Astrocyte (in vitro differentiated cells and primary cell): ENCODE results near the gene GRIK3. TPM values are rescaled to one million over a fixed set of nuclear protein-coding genes. Genes with fewer than 3 reads are reported as not detected.

Experiments
- DNase-seq: peaks from one replicate; pipeline ENCODE4 v3.0.0-alpha.2; 2010; ENCODE audit warnings: low read depth
- FAIRE-seq: peaks from 2 replicates; lab custom pipeline; 2011; peaks lifted over from hg19 to GRCh38; lab: Jason Lieb, UNC
- H2AFZ ChIP-seq: 2 replicates; pipeline ENCODE4 v1.6.0; 2012; ENCODE audit warnings: low read depth, low read length, inconsistent platforms
- H3K27ac ChIP-seq: 2 replicates; pipeline ENCODE4 v1.5.1; 2011; ENCODE audit warnings: low read depth, low read length, inconsistent platforms
- H3K27me3 ChIP-seq: 2 replicates; pipeline ENCODE4 v1.6.0; 2011; ENCODE audit warnings: low read length, inconsistent platforms; ENCODE audit not compliant: insufficient read depth
- H3K36me3 ChIP-seq: 2 replicates; pipeline ENCODE4 v1.5.1; 2011; ENCODE audit warnings: low read length, inconsistent platforms; ENCODE audit not compliant: insufficient read depth
- H3K4me1 ChIP-seq: 2 replicates; pipeline ENCODE4 v1.5.1; 2011; ENCODE audit warnings: low read length, inconsistent platforms; ENCODE audit not compliant: insufficient read depth
- H3K4me2 ChIP-seq: 2 replicates; pipeline ENCODE4 v1.6.0; 2012; ENCODE audit warnings: low read length, inconsistent platforms
- H3K4me3 ChIP-seq: 2 replicates; pipeline ENCODE4 v1.5.1; 2011; ENCODE audit warnings: low read depth, mild to moderate bottlenecking, low read length, inconsistent platforms; ENCODE audit not compliant: insufficient read depth
- H3K79me2 ChIP-seq: 2 replicates; pipeline ENCODE4 v1.6.0; 2012; ENCODE audit warnings: mild to moderate bottlenecking, low read length, inconsistent platforms; ENCODE audit not compliant: insufficient read depth
- H3K9ac ChIP-seq: 2 replicates; pipeline ENCODE4 v1.6.0; 2012; ENCODE audit warnings: mild to moderate bottlenecking, low read length, inconsistent platforms
- H3K9me3 ChIP-seq: 2 replicates; pipeline ENCODE4 v1.5.1; 2012; ENCODE audit warnings: low read depth, mild to moderate bottlenecking, low read length, inconsistent platforms; ENCODE audit not compliant: insufficient read depth
- H4K20me1 ChIP-seq: 2 replicates; pipeline ENCODE4 v1.6.0; 2012; ENCODE audit warnings: low read length, inconsistent platforms; ENCODE audit not compliant: insufficient read depth
- H3K27ac Mint-ChIP-seq: one replicate; pipeline ENCODE4 v1.8.0; 2021; ENCODE audit warnings: mild to moderate bottlenecking, mixed read lengths; ENCODE audit not compliant: unreplicated experiment
- H3K27me3 Mint-ChIP-seq: one replicate; pipeline ENCODE4 v1.8.0; 2021; ENCODE audit warnings: low read depth, mixed read lengths; ENCODE audit not compliant: unreplicated experiment
- H3K36me3 Mint-ChIP-seq: one replicate; pipeline ENCODE4 v1.8.0; 2021; ENCODE audit warnings: low read depth, mixed read lengths; ENCODE audit not compliant: unreplicated experiment
- H3K4me1 Mint-ChIP-seq: one replicate; pipeline ENCODE4 v1.8.0; 2021; ENCODE audit warnings: low read depth, mixed read lengths; ENCODE audit not compliant: unreplicated experiment
- H3K4me3 Mint-ChIP-seq: one replicate; pipeline ENCODE4 v1.8.0; 2021; ENCODE audit warnings: mild to moderate bottlenecking, moderate library complexity, mixed read lengths; ENCODE audit not compliant: unreplicated experiment
- H3K9me3 Mint-ChIP-seq: one replicate; pipeline ENCODE4 v1.8.0; 2021; ENCODE audit warnings: mild to moderate bottlenecking, mixed read lengths; ENCODE audit not compliant: unreplicated experiment
- CTCF ChIP-seq: IDR thresholded peaks from 2 replicates; pipeline ENCODE4 v1.5.1; 2011; ENCODE audit warnings: low read depth, mild to moderate bottlenecking, inconsistent platforms, low read length, moderate library complexity; ENCODE audit not compliant: insufficient read depth
- EZH2 ChIP-seq: IDR thresholded peaks from 2 replicates; pipeline ENCODE4 v1.6.1; 2012; ENCODE audit warnings: mild to moderate bottlenecking, low read length, inconsistent platforms; ENCODE audit not compliant: insufficient read depth
- total RNA-seq: library from RNA; stranded (reverse); gene quantifications from 2 replicates; pipeline ENCODE4 v1.2.1, GENCODE V29; 2021

GRIK3 gene
- total RNA-seq, 1 donor from 2014 or later = 0.16 TPM

DNA sequence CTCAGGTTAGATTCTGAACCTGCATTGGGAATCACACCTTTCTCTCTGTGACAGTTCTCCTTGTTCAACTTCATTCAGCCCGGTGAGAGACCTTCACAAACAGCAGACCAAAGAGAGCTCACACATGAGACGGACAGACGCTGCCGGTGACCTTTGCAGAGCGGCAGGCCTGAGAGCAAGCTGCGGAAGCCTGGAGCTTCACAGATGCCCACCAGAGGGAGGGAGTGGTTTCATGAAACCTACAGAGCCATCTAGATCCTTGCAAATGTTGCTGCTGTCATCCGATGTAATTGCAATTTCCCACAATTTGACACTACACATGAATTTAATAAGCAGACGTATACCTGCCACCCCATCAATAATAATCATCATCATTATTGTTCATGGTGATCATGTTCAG, 39.4 kb downstream of the GRIK3 start:
- Histone ChIP-seq H3K9ac (no peak overlapping the region), H3K27me3 (no peaks in the 10 kb centered on the region), H3K79me2 (no peaks in the 10 kb centered on the region), H3K27ac (no peak overlapping the region), H3K9me3 (no peaks in the 10 kb centered on the region), H2AFZ (no peak overlapping the region), H3K4me2 (no peak overlapping the region), H4K20me1 (no peaks in the 10 kb centered on the region), H3K4me3 (no peak overlapping the region), H3K4me1 (no peaks in the 10 kb centered on the region), H3K36me3 (no peaks in the 10 kb centered on the region)
- peaks cover 65% of the 10 kb centered on the region for H3K27me3 Mint-ChIP-seq
- no peaks in the 10 kb centered on the region for H3K9me3 Mint-ChIP-seq
- FAIRE-seq = no peak
- H3K27ac Mint-ChIP-seq = no peak overlapping the region
- no peaks in the 10 kb centered on the region for H3K4me1 Mint-ChIP-seq
- no peaks in the 10 kb centered on the region for H3K36me3 Mint-ChIP-seq
- DNase-seq = no peak
- H3K4me3 Mint-ChIP-seq = no peak overlapping the region
- TF ChIP-seq EZH2 (no peak), CTCF (no peak)

DNA sequence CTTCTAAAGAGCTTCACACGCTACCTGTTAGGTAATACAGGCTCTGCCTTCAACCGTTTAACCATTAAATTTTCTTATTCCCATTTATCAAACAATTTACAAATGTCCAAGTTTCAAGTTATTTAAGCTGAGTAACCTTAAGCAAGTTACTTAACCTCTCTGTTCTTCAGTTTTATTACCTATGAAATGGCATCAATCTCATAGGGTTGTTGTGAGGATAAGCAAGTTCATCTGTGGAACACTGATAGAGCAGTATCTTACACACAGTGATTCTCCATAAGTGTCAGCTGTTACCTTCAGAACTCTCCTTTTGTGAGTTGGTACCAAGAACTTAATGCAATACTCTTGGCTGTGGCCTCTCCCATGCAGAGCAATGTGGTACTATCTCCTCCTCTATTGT, 40.0 kb downstream of the GRIK3 start:
- Histone ChIP-seq H3K27ac (no peak overlapping the region), H4K20me1 (no peaks in the 10 kb centered on the region), H3K4me2 (no peak overlapping the region), H3K79me2 (no peaks in the 10 kb centered on the region), H3K36me3 (no peaks in the 10 kb centered on the region), H3K4me3 (no peak overlapping the region), H3K9me3 (no peaks in the 10 kb centered on the region), H3K9ac (no peak overlapping the region), H2AFZ (no peak overlapping the region), H3K27me3 (no peaks in the 10 kb centered on the region), H3K4me1 (no peaks in the 10 kb centered on the region)
- DNase-seq (no peak), FAIRE-seq (no peak)
- no peaks in the 10 kb centered on the region for H3K4me1 Mint-ChIP-seq
- no peak overlapping the region for H3K4me3 Mint-ChIP-seq
- no peaks in the 10 kb centered on the region for H3K36me3 Mint-ChIP-seq
- H3K27ac Mint-ChIP-seq = no peak overlapping the region
- TF ChIP-seq EZH2 (no peak), CTCF (no peak)
- H3K9me3 Mint-ChIP-seq = no peaks in the 10 kb centered on the region
- H3K27me3 Mint-ChIP-seq = peaks cover 59% of the 10 kb centered on the region

- FAIRE-seq (no peak), DNase-seq (no peak)
- no peak overlapping the region for H3K4me3 ChIP-seq
- Mint-ChIP-seq H3K36me3 (no peaks in the 10 kb centered on the region), H3K27me3 (peaks cover 53% of the 10 kb centered on the region), H3K4me3 (no peak overlapping the region), H3K9me3 (no peaks in the 10 kb centered on the region), H3K4me1 (peaks cover 2% of the 10 kb centered on the region), H3K27ac (no peak overlapping the region)
- TF ChIP-seq EZH2 (no peak), CTCF (no peak)
- H3K79me2 ChIP-seq = no peaks in the 10 kb centered on the region
- no peak overlapping the region for H3K27ac ChIP-seq
- no peak overlapping the region for H3K9ac ChIP-seq
- H2AFZ ChIP-seq = no peak overlapping the region
- no peaks in the 10 kb centered on the region for H3K27me3 ChIP-seq
- no peak overlapping the region for H3K4me2 ChIP-seq
- no peaks in the 10 kb centered on the region for H3K4me1 ChIP-seq
- no peaks in the 10 kb centered on the region for H4K20me1 ChIP-seq
- no peaks in the 10 kb centered on the region for H3K9me3 ChIP-seq
- H3K36me3 ChIP-seq = no peaks in the 10 kb centered on the region
Observed at GRCh38 chr1:36992139-36992943, 42.0 kb downstream of the GRIK3 start.
